HepG2 (cell line): ENCODE data around the gene PCDHGA2. TPM values are rescaled to one million over a fixed set of nuclear protein-coding genes. Genes with fewer than 3 reads are reported as not detected.

Source experiments
- ATAC-seq: fragments of 200-7000 bp; cut with Tn5 transposase; 3 replicates; pipeline ENCODE4 v1.9.1; 2020; ENCODE audit warnings: mild to moderate bottlenecking, moderate library complexity
- BruUV-seq: library from RNA; stranded (reverse); fragments of 400-500 nt; replicated peaks from 2 replicates; lab custom pipeline; 2021; lab: Mats Ljungman, UMichigan
- CTCF ChIA-PET: fragments of 300-600 bp; formaldehyde crosslinking; extraction: SDS; loops from one replicate; lab custom pipeline; 2021; ENCODE audit warnings: low total read pairs, inconsistent platforms, low intra/inter-chr PET ratio; lab: Yijun Ruan, JAX
- POLR2A ChIA-PET: fragments of 350-600 bp; sonication (Branson Sonifier 250); formaldehyde crosslinking; loops from one replicate; lab custom pipeline; 2020; ENCODE audit warnings: antibody characterized with exemption, inconsistent platforms; lab: Yijun Ruan, JAX
- DNase-seq: peaks from one replicate; pipeline ENCODE4 v3.0.0-alpha.2; 2015; ENCODE audit warnings: low spot score
- FAIRE-seq: peaks from 3 replicates; lab custom pipeline; 2011; peaks lifted over from hg19 to GRCh38; lab: Jason Lieb, UNC
- H2AFZ ChIP-seq: one replicate; pipeline ENCODE4 v1.6.1; 2011; ENCODE audit warnings: low read length, inconsistent platforms
- H3K27ac ChIP-seq: fragments of 300-600 bp; 3 replicates; pipeline ENCODE4 v1.8.0; 2011; ENCODE audit warnings: mixed run types, mild to moderate bottlenecking, mixed read lengths, low read length, inconsistent platforms; ENCODE audit not compliant: insufficient read depth; ENCODE audit errors: extremely low read length
- H3K27me3 ChIP-seq, 2 experiments: fragments of 200-600 bp in 1 of 2; 2 replicates in 1 of 2; 3 replicates in 1 of 2; pipeline versions ENCODE4 v1.6.0 to v1.8.0; 2011; ENCODE audit warnings: low read length in 2 of 2, mild to moderate bottlenecking in 2 of 2, moderate library complexity in 2 of 2, inconsistent platforms in 1 of 2; ENCODE audit not compliant: insufficient read depth in 2 of 2, control insufficient read depth in 1 of 2
- H3K36me3 ChIP-seq, 2 experiments: fragments of 200-600 bp in 1 of 2; replicated peaks in 1 of 2; 2 replicates in 1 of 2; 3 replicates in 1 of 2; pipeline versions ENCODE4 v1.5.1 to v1.8.0; 2011; ENCODE audit warnings: low read length in 2 of 2, inconsistent platforms in 1 of 2; ENCODE audit not compliant: insufficient read depth in 2 of 2, control insufficient read depth in 1 of 2
- H3K4me1 ChIP-seq: 2 replicates; pipeline ENCODE4 v1.5.1; 2012; ENCODE audit warnings: low read length, inconsistent platforms; ENCODE audit not compliant: insufficient read depth
- H3K4me2 ChIP-seq: 2 replicates; pipeline ENCODE4 v1.6.0; 2011; ENCODE audit warnings: low read depth, low read length, inconsistent platforms
- H3K4me3 ChIP-seq, 3 experiments: fragments of 200-600 bp in 1 of 3; sonication (generic), shearing (Covaris generic) in 1 of 3; replicated peaks in 1 of 3; 2 replicates each; pipeline ENCODE4 v1.5.1; 2011 to 2016; ENCODE audit warnings: low read length in 3 of 3, inconsistent platforms in 2 of 3, low read depth in 2 of 3, mild to moderate bottlenecking in 2 of 3, control low read depth in 1 of 3, mixed read lengths in 1 of 3; ENCODE audit not compliant: insufficient read depth in 1 of 3
- H3K79me2 ChIP-seq: one replicate; pipeline ENCODE4 v1.6.1; 2011; ENCODE audit warnings: low read length, inconsistent platforms; ENCODE audit not compliant: insufficient read depth
- H3K9ac ChIP-seq: 2 replicates; pipeline ENCODE4 v1.6.0; 2011; ENCODE audit warnings: mild to moderate bottlenecking, low read depth, low read length, inconsistent platforms; ENCODE audit not compliant: insufficient read depth
- H3K9me3 ChIP-seq: 2 replicates; pipeline ENCODE4 v1.5.1; 2012; ENCODE audit warnings: mild to moderate bottlenecking, low read length
- H4K20me1 ChIP-seq: 2 replicates; pipeline ENCODE4 v1.6.0; 2011; ENCODE audit warnings: inconsistent platforms, mild to moderate bottlenecking, low read length, moderate library complexity; ENCODE audit not compliant: insufficient read depth
- CTCF ChIP-seq: sonication (generic); formaldehyde crosslinking; IDR thresholded peaks from 2 replicates; pipeline ENCODE4 v1.5.0; 2020; ENCODE audit warnings: mild to moderate bottlenecking, missing genetic modification reagents, moderate library complexity
- DDIT3 ChIP-seq: sonication (generic); formaldehyde crosslinking; IDR thresholded peaks from 2 replicates; pipeline ENCODE4 v1.4.0; 2020; ENCODE audit warnings: mild to moderate bottlenecking, missing genetic modification reagents
- KAT8 ChIP-seq: IDR thresholded peaks from 2 replicates; pipeline ENCODE4 v1.6.1; 2016; ENCODE audit warnings: missing genetic modification reagents, missing compliant biosample characterization
- PBX3 ChIP-seq: sonication (generic); formaldehyde crosslinking; IDR thresholded peaks from 2 replicates; pipeline ENCODE4 v1.8.1; 2023; ENCODE audit warnings: missing genetic modification reagents, inconsistent platforms, borderline replicate concordance
- SP2 ChIP-seq: sonication (generic); formaldehyde crosslinking; IDR thresholded peaks from 2 replicates; pipeline ENCODE4 v1.5.1; 2020; ENCODE audit warnings: mild to moderate bottlenecking, missing genetic modification reagents
- ZNF138 ChIP-seq: sonication (generic); formaldehyde crosslinking; IDR thresholded peaks from 2 replicates; pipeline ENCODE4 v1.5.0; 2020; ENCODE audit warnings: mild to moderate bottlenecking, low read depth, missing genetic modification reagents
- ZNF318 ChIP-seq: sonication (generic); formaldehyde crosslinking; IDR thresholded peaks from 2 replicates; pipeline ENCODE4 v1.4.0; 2020; ENCODE audit warnings: mild to moderate bottlenecking, missing genetic modification reagents
- ZSCAN30 ChIP-seq: sonication (generic); formaldehyde crosslinking; IDR thresholded peaks from 2 replicates; pipeline ENCODE4 v1.5.0; 2020; ENCODE audit warnings: mild to moderate bottlenecking, missing genetic modification reagents
- WGBS: methylation state at CpG from one replicate; pipeline ENCODE4 v1.1.6; 2017; ENCODE audit warnings: low lambda C conversion rate; 5-methylcytosine and 5-hydroxymethylcytosine counted together
- in situ Hi-C: cut with HindIII; loops from 2 replicates; pipeline ENCODE4 v1.10.0; 2017; ENCODE audit warnings: low pct_unique_long_range_greater_than_20kb; ENCODE audit not compliant: extremely low pct_ligation_motif_present
- intact Hi-C: fragments of 100-400 bp; cut with micrococcal nuclease; formaldehyde crosslinking; loops from one replicate; pipeline ENCODE4 v1.10.0; 2022; ENCODE audit not compliant: unreplicated experiment
- polyA plus RNA-seq, 8 experiments: library from polyadenylated mRNA; depleted of rRNA in 3 of 8; stranded (reverse) in 7 of 8; unstranded in 1 of 8; fragments of >200 nt; fragmentation: Illumina TruSeq in 4 of 8; extraction: Trizol in 4 of 8; gene quantifications; 2 replicates each; pipeline versions ENCODE4 v1.2.1 to v1.2.3, GENCODE V29; 2011 to 2016; ENCODE audit warnings: low read depth in 4 of 8, missing spikeins in 1 of 8, mixed read lengths in 1 of 8; ENCODE audit not compliant: insufficient read depth in 1 of 8
- total RNA-seq, 5 experiments: library from RNA; depleted of rRNA; stranded (reverse); fragments of >200 nt; fragmentation: Illumina TruSeq; extraction: Trizol; gene quantifications; 2 replicates each; pipeline ENCODE4 v1.2.3, GENCODE V29; 2016; ENCODE audit warnings: low read depth in 1 of 5

The PCDHGA2 gene
- total and polyA plus RNA-seq, 2 of the 13 experiments (the other 11 are each of a cell fraction or from before 2014, with no cell fraction given) = 0.04 to 0.11 TPM

- ChIA-PET CTCF (interaction anchor here (1.6 to 1.8 kb wide), 3 partner anchors 165 to 204 kb away, joined by 5 to 10 read pairs (median 7); no protein-coding TSS in a partner anchor), POLR2A (interaction anchor here (0.8 kb wide), 1 partner anchor 204 kb away, joined by 4 read pairs; no protein-coding TSS in a partner anchor)
- Histone ChIP-seq H3K9me3 (peaks cover 47% of the 10 kb centered on the region), H3K4me3 (peak within 1 kb of the TSS; percentile 17 to 63 (median 50); a peak in 5 of 6 replicates), H3K9ac (peak within 1 kb of the TSS; percentile 44), H4K20me1 (no peaks in the 10 kb centered on the region), H3K27ac (no peak within 1 kb of the TSS), H3K4me2 (peak within 1 kb of the TSS; percentile 31), H3K27me3 (no peaks in the 10 kb centered on the region), H3K4me1 (no peaks in the 10 kb centered on the region), H3K79me2 (no peaks in the 10 kb centered on the region), H3K36me3 (no peaks in the 10 kb centered on the region), H2AFZ (peak within 1 kb of the TSS; percentile 48)
- in situ Hi-C loops = loop anchor here (10.0 kb wide), 1 partner anchor 165 kb away; no protein-coding TSS in a partner anchor
- intact Hi-C loops = loop anchor here (2.0 to 10.0 kb wide), 2 partner anchors 165 to 205 kb away; no protein-coding TSS in a partner anchor
- peak; percentile 78 for ATAC-seq
- 41% methylated on average over 23 of the region's 24 CpGs for WGBS
- BruUV-seq = TSS peak; percentile 64
- no peak for FAIRE-seq
- peak; percentile 48 for DNase-seq
- 0 out of 2 replicates have a peak, but pooled peaks have one; percentile 29 for TF ChIP-seq KAT8
- TF ChIP-seq ZSCAN30 (CRISPR knock-in tag) = no peak
- TF ChIP-seq PBX3 = no peak
- no peak for TF ChIP-seq SP2 (CRISPR knock-in tag)
- TF ChIP-seq CTCF (CRISPR knock-in tag) = peak; percentile 62
- TF ChIP-seq ZNF318 (CRISPR knock-in tag) = no peak
- TF ChIP-seq DDIT3 (CRISPR knock-in tag) = no peak
- no peak for TF ChIP-seq ZNF138 (CRISPR knock-in tag)
Measured at GRCh38 chr5:141359790-141360426, 21.3 kb downstream of the PCDHGA2 start, which contains the start of gene PCDHGB2. Gene PCDHGB2, plus strand, starts transcription at chr5:141359994. Its CDS starts 142 bp downstream, at chr5:141360136.
